Measurements from ENCODE around the gene PIBF1. TPM values are rescaled to one million over a fixed set of nuclear protein-coding genes. Genes with fewer than 3 reads are reported as not detected.

Gene PIBF1
- total and polyA plus RNA-seq, 11 donors = 7.6 to 24.1 (median 12.8) TPM

DNA sequence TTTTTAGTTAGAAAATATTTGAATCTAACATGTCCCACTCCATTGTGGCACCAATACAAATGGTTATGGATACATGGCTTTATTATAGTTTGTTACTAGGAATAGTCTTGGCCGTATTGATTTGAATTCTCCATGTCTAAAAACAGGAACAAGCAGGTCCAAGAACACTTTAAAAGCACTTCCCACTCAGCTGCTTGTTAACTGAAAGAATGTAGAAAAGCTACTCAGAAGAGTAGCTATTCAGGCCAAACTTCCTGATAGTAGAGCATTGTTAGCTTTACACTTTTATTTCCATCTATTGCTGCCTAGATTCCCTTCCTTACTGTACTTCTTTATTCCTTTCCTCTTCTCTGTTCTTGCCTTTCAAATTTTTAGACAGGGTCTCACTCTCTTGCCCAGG is 6.9 kb downstream of the PIBF1 start:
- H3K27me3 ChIP-seq = no peaks in the 10 kb centered on the region
- WGBS, 4 donors = 53 to 61% (median 54%) methylated on average over 1 of the region's 1 CpG
- ATAC-seq = no peak
- H3K4me3 ChIP-seq = no peak overlapping the region
- intact Hi-C loops (cut with DNase I) = no loop called here
- DNase-seq = no peak
- no peak overlapping the region for H3K27ac ChIP-seq
- peaks cover 0 to 24% (median 5%) of the 10 kb centered on the region in 12 donors for H3K4me1 ChIP-seq
- no peak for TF ChIP-seq CTCF (IDR thresholded peaks at IDR 0.05)
- no peak for TF ChIP-seq POLR2A (IDR thresholded peaks at IDR 0.05)
- peaks cover 0 to 66% (median 38%) of the 10 kb centered on the region in 9 donors for H3K36me3 ChIP-seq
- H3K9me3 ChIP-seq = no peaks in the 10 kb centered on the region

DNA sequence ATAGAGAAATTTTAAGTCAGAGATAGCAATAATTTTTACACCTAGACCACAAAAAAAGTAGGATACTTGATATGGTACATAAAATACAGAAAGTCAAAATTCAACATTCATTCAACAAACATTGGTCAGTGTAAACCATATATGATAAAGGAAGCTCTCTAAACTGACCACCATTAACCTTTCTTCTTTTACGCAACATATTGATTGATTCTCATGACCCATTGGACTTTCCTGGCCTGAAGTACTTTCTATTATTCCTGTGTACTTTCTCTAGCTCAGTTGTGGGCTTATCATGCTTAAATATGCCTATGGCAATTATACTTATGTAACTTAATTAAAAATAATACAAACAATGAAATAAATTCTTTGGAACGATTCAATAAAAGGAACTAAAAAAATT is 10.7 kb downstream of the PIBF1 start:
- TF ChIP-seq CTCF (IDR thresholded peaks at IDR 0.05) (no peak), POLR2A (IDR thresholded peaks at IDR 0.05) (no peak)
- Histone ChIP-seq H3K27me3 (no peaks in the 10 kb centered on the region), H3K4me3 (no peak overlapping the region), H3K27ac (no peak overlapping the region), H3K36me3 (peaks cover 0 to 68% (median 56%) of the 10 kb centered on the region in 9 donors), H3K4me1 (peaks cover 0 to 17% (median 2%) of the 10 kb centered on the region in 12 donors), H3K9me3 (no peaks in the 10 kb centered on the region)
- ATAC-seq (no peak), DNase-seq (no peak)
- intact Hi-C loops (cut with DNase I) = no loop called here
- WGBS, 4 donors = 94 to 97% (median 96%) methylated on average over 2 of the region's 2 CpGs

DNA sequence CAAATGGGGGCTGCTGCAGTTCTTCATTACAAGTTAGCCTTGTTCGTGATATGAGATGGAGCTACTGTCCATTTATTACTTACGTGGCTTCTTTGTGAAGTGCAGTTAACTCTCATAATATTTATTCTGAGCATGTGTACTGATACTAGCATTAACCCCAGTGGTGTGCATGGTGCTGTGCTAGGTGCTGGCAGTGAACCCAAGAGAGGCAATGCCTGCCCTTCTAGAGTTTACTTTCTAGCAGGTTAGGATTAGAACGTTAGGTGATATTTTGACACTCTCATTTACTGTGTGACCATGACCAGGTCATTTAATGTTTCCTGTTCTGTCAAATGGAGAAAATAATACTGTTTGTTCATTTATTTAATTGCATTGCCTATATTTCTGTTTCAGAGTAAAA is 16.9 kb downstream of the PIBF1 start:
- ATAC-seq (no peak), DNase-seq (no peak)
- Histone ChIP-seq H3K9me3 (no peaks in the 10 kb centered on the region), H3K4me1 (no peaks in the 10 kb centered on the region), H3K27ac (no peak overlapping the region), H3K4me3 (no peak overlapping the region), H3K36me3 (peaks cover 0 to 83% (median 69%) of the 10 kb centered on the region in 9 donors), H3K27me3 (no peaks in the 10 kb centered on the region)
- intact Hi-C loops (cut with DNase I) = no loop called here
- 59 to 64% (median 63%) methylated on average over 3 of the region's 3 CpGs for WGBS, 4 donors
- TF ChIP-seq CTCF (IDR thresholded peaks at IDR 0.05) (no peak), POLR2A (IDR thresholded peaks at IDR 0.05) (no peak)

DNA sequence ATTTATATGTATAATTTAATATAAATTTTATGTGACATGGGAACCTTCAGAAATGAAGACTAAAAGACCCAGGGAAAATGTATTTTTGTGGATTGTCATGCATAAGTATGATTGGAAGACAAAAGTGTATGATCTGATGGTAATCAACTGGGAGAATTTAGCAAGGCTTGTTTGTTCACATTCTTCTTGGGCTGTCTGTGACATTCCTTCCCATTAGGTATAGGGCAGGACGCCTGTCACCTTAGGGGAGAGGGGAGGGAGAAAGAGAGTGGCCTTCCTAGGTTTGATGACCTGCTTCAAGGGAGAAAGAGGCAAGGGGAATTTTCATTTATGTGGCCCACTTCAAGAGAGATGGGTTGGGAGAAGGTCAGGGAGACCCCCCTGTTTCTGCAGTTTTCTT is 22.4 kb downstream of the PIBF1 start:
- Histone ChIP-seq H3K9me3 (peaks cover 0 to 5% (median 0%) of the 10 kb centered on the region in 12 donors), H3K27ac (no peak overlapping the region), H3K27me3 (no peaks in the 10 kb centered on the region), H3K4me3 (no peak overlapping the region), H3K4me1 (no peaks in the 10 kb centered on the region), H3K36me3 (peaks cover 0 to 55% (median 15%) of the 10 kb centered on the region in 9 donors)
- intact Hi-C loops (cut with DNase I) = loop anchor here in 1 of 10 donors (10.0 kb wide), 1 partner anchor 900 kb away; no protein-coding TSS in a partner anchor
- TF ChIP-seq CTCF (IDR thresholded peaks at IDR 0.05) (no peak), POLR2A (IDR thresholded peaks at IDR 0.05) (no peak)
- ATAC-seq (no peak), DNase-seq (no peak)
- 92 to 100% (median 96%) methylated on average over 1 of the region's 1 CpG for WGBS, 4 donors

Data from heart left ventricle (tissue), 16 donors.